Adrenal gland (tissue), 5 donors: ENCODE data around the gene EXOC4.

Experiments used
- POLR2A ChIP-seq, 2 donors: fragments of 450-650 bp; IDR thresholded peaks; one replicate each; pipeline ENCODE4 v1.6.1; 2017; ENCODE audit warnings: antibody characterized with exemption in 2 of 2, mild to moderate bottlenecking in 2 of 2, moderate library complexity in 1 of 2
- TF ChIP-seq, protein P1 (sequence below), 6 experiments: fragments of 450-650 bp in 4 of 6; fragments of 200-600 bp in 2 of 6; sonication (generic) in 1 of 6; IDR thresholded peaks; 1 replicate in 5 of 6; 2 replicates in 1 of 6; pipeline versions ENCODE4 v1.5.1 to v1.8.0; 2016 to 2021; ENCODE audit warnings: antibody characterized with exemption in 6 of 6, mild to moderate bottlenecking in 2 of 6, moderate library complexity in 1 of 6
- donor health status: DM: no; HTN: no; CAD: no.

DNA sequence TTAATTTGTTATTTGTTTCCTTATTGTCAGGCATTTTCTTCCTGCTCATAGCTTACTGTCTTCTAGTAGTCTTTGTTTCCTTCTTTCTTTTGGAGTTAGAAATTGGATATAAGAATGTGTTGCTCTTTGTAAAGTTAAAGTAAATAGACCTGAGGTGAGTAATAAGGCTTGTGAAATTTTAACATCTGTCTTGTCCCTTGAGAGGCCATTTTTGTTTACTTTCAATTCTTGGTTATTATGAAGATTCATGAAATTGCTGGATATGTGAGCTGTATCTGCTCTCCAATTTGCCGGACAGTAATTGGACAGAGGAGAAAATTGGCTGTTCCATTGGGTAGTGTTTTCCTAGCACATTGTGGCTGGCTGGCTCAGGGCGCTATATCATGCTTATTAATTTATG lies 260.7 kb downstream of the EXOC4 start:
- no peak for TF ChIP-seq POLR2A (IDR thresholded peaks at IDR 0.05)
- TF ChIP-seq, protein P1, sequence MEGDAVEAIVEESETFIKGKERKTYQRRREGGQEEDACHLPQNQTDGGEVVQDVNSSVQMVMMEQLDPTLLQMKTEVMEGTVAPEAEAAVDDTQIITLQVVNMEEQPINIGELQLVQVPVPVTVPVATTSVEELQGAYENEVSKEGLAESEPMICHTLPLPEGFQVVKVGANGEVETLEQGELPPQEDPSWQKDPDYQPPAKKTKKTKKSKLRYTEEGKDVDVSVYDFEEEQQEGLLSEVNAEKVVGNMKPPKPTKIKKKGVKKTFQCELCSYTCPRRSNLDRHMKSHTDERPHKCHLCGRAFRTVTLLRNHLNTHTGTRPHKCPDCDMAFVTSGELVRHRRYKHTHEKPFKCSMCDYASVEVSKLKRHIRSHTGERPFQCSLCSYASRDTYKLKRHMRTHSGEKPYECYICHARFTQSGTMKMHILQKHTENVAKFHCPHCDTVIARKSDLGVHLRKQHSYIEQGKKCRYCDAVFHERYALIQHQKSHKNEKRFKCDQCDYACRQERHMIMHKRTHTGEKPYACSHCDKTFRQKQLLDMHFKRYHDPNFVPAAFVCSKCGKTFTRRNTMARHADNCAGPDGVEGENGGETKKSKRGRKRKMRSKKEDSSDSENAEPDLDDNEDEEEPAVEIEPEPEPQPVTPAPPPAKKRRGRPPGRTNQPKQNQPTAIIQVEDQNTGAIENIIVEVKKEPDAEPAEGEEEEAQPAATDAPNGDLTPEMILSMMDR (IDR thresholded peaks at IDR 0.05), result no peak
